GM23248 (cell line): Measurements from ENCODE around the gene DENND1A.

Experiments used
- EZH2 ChIP-seq: fragments of 200-600 bp; sonication (generic); IDR thresholded peaks from 2 replicates; pipeline ENCODE4 v1.6.1; 2018; ENCODE audit warnings: antibody characterized with exemption, mild to moderate bottlenecking; ENCODE audit not compliant: insufficient read depth, poor library complexity, severe bottlenecking
- EZH2phosphoT487 ChIP-seq: fragments of 200-600 bp; sonication (generic); IDR thresholded peaks from 2 replicates; pipeline ENCODE4 v1.6.1; 2018; ENCODE audit warnings: antibody characterized with exemption, moderate library complexity, mild to moderate bottlenecking, low read depth; ENCODE audit not compliant: insufficient read depth

GRCh38 chr9:123469282-123469681 lies 460.6 kb downstream of the DENND1A start:
- TF ChIP-seq EZH2 (no peak), EZH2phosphoT487 (no peak)
